Upper lobe of left lung (tissue), 4 donors: ENCODE measurements around the gene NIPA2.

ENCODE experiments used
- CTCF ChIP-seq, 6 experiments: fragments of 450-650 bp in 4 of 6; fragments of 200-600 bp in 2 of 6; sonication (generic) in 2 of 6; IDR thresholded peaks; one replicate each; pipeline ENCODE4 v1.5.1; 2016 to 2019; ENCODE audit warnings: antibody characterized with exemption in 6 of 6
- EP300 ChIP-seq, 4 donors: sonication (generic); formaldehyde crosslinking; IDR thresholded peaks; one replicate each; pipeline ENCODE4 v1.5.1; 2017; ENCODE audit warnings: antibody characterized with exemption in 4 of 4, control low read depth in 2 of 4
- POLR2A ChIP-seq, 4 donors: fragments of 450-650 bp; IDR thresholded peaks; one replicate each; pipeline ENCODE4 v1.5.1; 2016 to 2017; ENCODE audit warnings: antibody characterized with exemption in 4 of 4, mild to moderate bottlenecking in 2 of 4
- POLR2AphosphoS5 ChIP-seq, 2 donors: sonication (generic); formaldehyde crosslinking; IDR thresholded peaks; one replicate each; pipeline ENCODE4 v1.5.1; 2017; ENCODE audit warnings: antibody characterized with exemption in 2 of 2

DNA sequence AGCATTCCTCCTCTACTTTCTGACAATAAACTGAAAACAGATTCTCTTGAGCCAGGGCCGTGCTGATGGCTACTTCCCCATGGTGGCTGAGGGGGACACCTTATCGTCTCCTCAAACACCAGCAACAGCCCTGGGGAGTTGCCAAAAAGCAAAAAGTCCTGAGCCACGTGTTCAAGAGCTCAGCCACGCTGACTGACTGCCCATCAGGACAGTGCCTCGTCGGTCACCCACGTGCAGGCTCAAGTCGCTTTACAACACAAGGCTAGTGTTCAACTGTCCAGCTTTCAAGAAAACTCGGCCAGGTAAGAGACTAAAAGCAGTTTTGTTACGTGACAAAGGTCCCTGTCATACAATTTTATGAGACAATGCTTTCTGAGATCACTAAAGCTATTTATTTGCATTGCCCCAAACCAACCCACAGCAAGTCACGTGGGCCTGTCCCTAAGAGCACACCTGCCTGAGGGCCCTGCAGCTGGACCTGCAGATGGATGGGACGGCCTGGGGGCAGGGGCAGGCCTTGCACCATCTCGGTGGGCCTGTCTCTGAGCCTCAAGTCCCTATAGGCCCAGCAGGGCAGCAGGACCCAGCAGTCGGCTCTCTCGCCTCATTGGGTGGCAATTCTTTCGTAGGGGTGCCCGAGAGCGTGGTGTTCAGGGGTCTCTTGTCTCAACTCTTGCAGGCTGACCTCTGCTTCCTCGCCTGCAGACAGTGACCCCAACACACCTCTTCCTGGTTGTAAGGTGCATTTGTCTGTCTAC is 42.7 kb downstream of the NIPA2 start:
- TF ChIP-seq CTCF (IDR thresholded peaks at IDR 0.05): no peak
- TF ChIP-seq POLR2A (IDR thresholded peaks at IDR 0.05): no peak
- TF ChIP-seq EP300 (IDR thresholded peaks at IDR 0.05): no peak
- TF ChIP-seq POLR2AphosphoS5 (IDR thresholded peaks at IDR 0.05): no peak
